ENCODE data around the gene CNOT6. TPM values are rescaled to one million over a fixed set of nuclear protein-coding genes. Genes with fewer than 3 reads are reported as not detected.

The CNOT6 gene
- total RNA-seq, 6 experiments from 2014 or later, result 17.0 to 20.8 (median 17.6) TPM

GRCh38 chr5:180548563-180548962 is 54.4 kb downstream of the CNOT6 start:
- DNase-seq, result no peak
- H3K9me3 Mint-ChIP-seq, result no peaks in the 10 kb centered on the region
- H3K27ac Mint-ChIP-seq, result no peak overlapping the region
- TF ChIP-seq, protein P1, sequence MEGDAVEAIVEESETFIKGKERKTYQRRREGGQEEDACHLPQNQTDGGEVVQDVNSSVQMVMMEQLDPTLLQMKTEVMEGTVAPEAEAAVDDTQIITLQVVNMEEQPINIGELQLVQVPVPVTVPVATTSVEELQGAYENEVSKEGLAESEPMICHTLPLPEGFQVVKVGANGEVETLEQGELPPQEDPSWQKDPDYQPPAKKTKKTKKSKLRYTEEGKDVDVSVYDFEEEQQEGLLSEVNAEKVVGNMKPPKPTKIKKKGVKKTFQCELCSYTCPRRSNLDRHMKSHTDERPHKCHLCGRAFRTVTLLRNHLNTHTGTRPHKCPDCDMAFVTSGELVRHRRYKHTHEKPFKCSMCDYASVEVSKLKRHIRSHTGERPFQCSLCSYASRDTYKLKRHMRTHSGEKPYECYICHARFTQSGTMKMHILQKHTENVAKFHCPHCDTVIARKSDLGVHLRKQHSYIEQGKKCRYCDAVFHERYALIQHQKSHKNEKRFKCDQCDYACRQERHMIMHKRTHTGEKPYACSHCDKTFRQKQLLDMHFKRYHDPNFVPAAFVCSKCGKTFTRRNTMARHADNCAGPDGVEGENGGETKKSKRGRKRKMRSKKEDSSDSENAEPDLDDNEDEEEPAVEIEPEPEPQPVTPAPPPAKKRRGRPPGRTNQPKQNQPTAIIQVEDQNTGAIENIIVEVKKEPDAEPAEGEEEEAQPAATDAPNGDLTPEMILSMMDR (IDR thresholded peaks at IDR 0.05), result no peak
- no peaks in the 10 kb centered on the region; the same call in 1 of the 2 replicates for H3K27me3 Mint-ChIP-seq (ENCODE audit: insufficient read depth)
- peaks cover 5% of the 10 kb centered on the region for H3K4me1 Mint-ChIP-seq (ENCODE audit: low read depth)
- peaks cover 21% of the 10 kb centered on the region for H3K36me3 Mint-ChIP-seq (ENCODE audit: low read depth)
- no peak overlapping the region for H3K4me3 Mint-ChIP-seq

- peaks cover 45% of the 10 kb centered on the region for H3K4me1 Mint-ChIP-seq (ENCODE audit: low read depth)
- no peaks in the 10 kb centered on the region; the same call in none of the 2 replicates for H3K27me3 Mint-ChIP-seq (ENCODE audit: insufficient read depth)
- TF ChIP-seq, protein P1 (IDR thresholded peaks at IDR 0.05), result no peak
- no peaks in the 10 kb centered on the region for H3K9me3 Mint-ChIP-seq
- no peak overlapping the region for H3K27ac Mint-ChIP-seq
- peaks cover 30% of the 10 kb centered on the region for H3K36me3 Mint-ChIP-seq (ENCODE audit: low read depth)
- DNase-seq, result no peak
- no peak overlapping the region for H3K4me3 Mint-ChIP-seq
Observed at GRCh38 chr5:180553530-180553929, 59.4 kb downstream of the CNOT6 start.

DNA sequence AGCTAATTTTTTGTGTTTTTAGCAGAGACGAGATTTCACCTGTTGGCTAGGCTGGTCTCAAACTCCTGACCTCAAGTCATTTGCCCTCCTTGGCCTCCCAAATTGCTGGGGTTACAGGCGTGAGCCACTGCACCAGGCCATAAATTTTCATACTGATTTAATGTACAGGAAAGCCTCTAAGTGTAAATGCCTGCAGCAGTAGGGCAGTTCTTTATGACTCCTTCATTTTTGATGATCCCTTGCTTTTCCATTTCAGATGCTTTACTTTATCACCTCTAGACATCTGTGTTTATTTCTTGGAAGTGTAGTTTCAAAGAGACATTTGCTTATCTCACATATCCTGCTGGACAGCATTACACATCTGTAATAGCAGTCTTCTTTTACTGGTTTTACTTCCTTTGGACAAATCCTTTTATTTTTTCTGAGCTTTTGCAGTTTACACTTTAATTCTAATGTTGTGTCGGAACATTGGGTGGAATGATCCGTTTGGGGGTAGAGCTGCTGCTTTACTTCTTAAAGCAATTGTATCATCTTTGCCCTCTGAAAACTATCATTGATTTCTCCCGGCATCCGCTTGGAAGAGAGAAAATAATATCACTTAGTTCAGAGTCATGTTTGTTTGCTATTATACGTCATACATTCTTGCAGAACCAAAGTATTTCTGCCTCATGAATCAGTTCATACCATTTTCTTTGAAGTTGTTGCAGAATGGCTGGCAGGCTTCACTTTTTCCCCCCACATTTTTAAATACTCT is 61.2 kb downstream of the CNOT6 start:
- H3K36me3 Mint-ChIP-seq (ENCODE audit: low read depth), result peaks cover 37% of the 10 kb centered on the region
- peak overlapping the region; percentile 76 for H3K27ac Mint-ChIP-seq
- H3K9me3 Mint-ChIP-seq, result no peaks in the 10 kb centered on the region
- DNase-seq, result peak; percentile 59
- H3K4me1 Mint-ChIP-seq (ENCODE audit: low read depth), result peaks cover 58% of the 10 kb centered on the region
- TF ChIP-seq, protein P1 (IDR thresholded peaks at IDR 0.05), result no peak
- H3K4me3 Mint-ChIP-seq, result peak overlapping the region; percentile 38
- H3K27me3 Mint-ChIP-seq (ENCODE audit: insufficient read depth), result no peaks in the 10 kb centered on the region; the same call in none of the 2 replicates

DNA sequence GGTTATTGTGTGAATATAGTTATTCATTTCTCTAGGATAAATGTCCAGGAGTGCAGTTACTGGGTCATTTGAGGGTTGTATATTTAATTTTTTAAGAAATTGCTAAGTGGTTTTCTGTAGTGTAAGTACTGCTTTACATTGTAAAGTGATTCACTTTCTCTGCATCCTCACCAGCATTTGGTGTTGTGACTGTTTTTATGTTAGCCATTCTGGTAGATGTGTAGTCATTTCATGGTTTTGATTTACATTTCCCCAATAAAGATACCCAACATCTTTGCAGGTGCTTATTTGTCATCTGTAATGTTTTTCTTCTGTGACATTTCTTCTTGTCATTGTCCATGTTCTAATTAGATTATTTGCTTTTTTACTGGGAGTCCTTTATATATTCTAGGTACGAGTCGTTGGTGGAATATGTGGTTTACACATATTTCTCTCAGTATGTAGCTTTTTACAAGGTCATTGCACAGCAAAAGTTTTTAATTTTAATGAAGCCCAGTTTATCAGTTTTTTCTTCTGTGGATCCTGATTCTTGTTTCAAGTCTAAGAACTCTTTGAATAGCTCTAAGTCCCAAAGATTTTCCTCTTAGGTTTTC is 63.1 kb downstream of the CNOT6 start:
- H3K4me3 Mint-ChIP-seq, result peak overlapping the region; percentile 34; the same call in 1 of the 2 replicates
- H3K27ac Mint-ChIP-seq, result peak overlapping the region; percentile 29
- no peaks in the 10 kb centered on the region; the same call in 1 of the 2 replicates for H3K27me3 Mint-ChIP-seq (ENCODE audit: insufficient read depth)
- peaks cover 42% of the 10 kb centered on the region for H3K36me3 Mint-ChIP-seq (ENCODE audit: low read depth)
- TF ChIP-seq, protein P1 (IDR thresholded peaks at IDR 0.05), result no peak
- H3K9me3 Mint-ChIP-seq, result no peaks in the 10 kb centered on the region
- peaks cover 62% of the 10 kb centered on the region for H3K4me1 Mint-ChIP-seq (ENCODE audit: low read depth)
- peak; percentile 23 for DNase-seq

DNA sequence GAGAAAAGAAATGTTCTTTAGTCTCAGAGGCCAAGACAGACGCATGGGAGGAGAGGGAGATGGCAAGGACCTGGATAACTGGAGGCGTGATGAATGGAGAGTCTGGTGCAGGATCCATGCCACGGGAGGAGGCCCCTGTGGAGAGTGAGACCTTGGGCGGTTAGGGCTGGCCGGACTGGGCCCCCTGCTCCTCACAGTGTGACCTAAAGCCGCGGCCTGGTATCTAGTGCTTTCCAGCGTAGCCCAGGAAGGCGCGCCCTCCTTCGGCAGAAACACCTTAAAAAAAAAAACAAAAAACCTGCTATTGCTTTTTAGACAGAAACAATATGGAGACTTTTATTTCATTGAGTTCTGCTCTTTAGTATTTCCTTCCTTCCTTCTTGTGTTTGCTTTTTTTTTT is 64.1 kb downstream of the CNOT6 start:
- Mint-ChIP-seq H3K4me1 (ENCODE audit: low read depth) (peaks cover 61% of the 10 kb centered on the region), H3K36me3 (ENCODE audit: low read depth) (peaks cover 36% of the 10 kb centered on the region), H3K27me3 (ENCODE audit: insufficient read depth) (no peaks in the 10 kb centered on the region; the same call in 1 of the 2 replicates), H3K27ac (peak overlapping the region; percentile 29; the same call in 1 of the 2 replicates), H3K4me3 (no peak overlapping the region), H3K9me3 (no peaks in the 10 kb centered on the region)
- TF ChIP-seq, protein P1 (IDR thresholded peaks at IDR 0.05), result no peak
- DNase-seq, result no peak

Measured in HFFc6 (cell line).